Measurements from ENCODE around the gene GPAT2. TPM values are rescaled to one million over a fixed set of nuclear protein-coding genes. Genes with fewer than 3 reads are reported as not detected.
"Not testable (repeated sequence)": the region's sequence is repeated elsewhere in the genome, so short reads cannot be mapped to it uniquely, and the experiment has no call there.

Gene GPAT2
- total and polyA plus RNA-seq, 2 of the 13 experiments (the other 11 are each of a cell fraction or from before 2014, with no cell fraction given), result not detected

DNA sequence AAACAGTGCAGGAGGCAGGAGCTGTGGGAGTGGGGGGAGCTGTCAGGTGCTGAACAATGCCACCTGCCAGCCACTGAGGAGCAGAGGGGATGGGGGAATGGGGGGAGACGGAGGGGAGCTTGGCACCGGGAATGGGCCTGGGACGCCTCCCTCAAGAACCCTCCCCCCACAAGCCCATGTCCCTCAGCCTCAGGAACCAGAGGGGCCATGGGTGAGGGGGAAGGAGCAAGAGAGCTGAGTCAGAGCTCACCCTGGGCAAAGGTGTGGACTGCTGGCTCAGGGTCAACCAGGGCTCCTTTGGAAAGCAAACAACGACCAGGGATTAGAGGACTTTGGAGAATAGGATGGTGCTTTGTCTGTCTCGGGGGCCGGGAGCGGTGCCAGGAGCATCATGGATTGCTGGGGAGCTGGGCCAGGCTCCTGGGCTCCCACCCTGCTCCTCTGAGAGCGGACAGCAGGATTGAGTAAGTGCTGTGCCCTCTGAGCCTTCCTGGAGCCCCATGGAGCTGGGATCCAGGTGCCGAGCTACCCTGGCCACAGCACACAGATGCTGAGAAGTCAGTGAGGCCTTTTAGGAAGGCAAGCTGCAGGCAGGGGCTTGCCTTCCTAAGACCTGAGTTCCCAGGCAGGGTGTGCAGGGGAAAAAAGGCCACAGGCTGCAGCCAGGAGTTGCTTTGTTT lies 33.3 kb upstream of the GPAT2 start (continued):
- peak; percentile 47; the same call in 1 of the 2 replicates for TF ChIP-seq ZMYM4 (CRISPR knock-in tag; IDR thresholded peaks at IDR 0.05)
- peak; percentile 94 for TF ChIP-seq HIC2 (CRISPR knock-in tag; IDR thresholded peaks at IDR 0.05; ENCODE audit: low read depth)
- TF ChIP-seq MAFK (conservative IDR thresholded peaks at IDR 0.05 in 1 of 2, IDR thresholded peaks at IDR 0.05 in 1 of 2; ENCODE audit: low read length in 2 of 2), result peak; percentile 50 to 75
- TF ChIP-seq ZNF768 (CRISPR knock-in tag; IDR thresholded peaks at IDR 0.05), result peak; percentile 59; the same call in 1 of the 2 replicates
- TF ChIP-seq CBX5 (CRISPR knock-in tag; IDR thresholded peaks at IDR 0.05; ENCODE audit: borderline replicate concordance), result peak; percentile 85; the same call in 1 of the 2 replicates
- TF ChIP-seq KDM5B (CRISPR knock-in tag; IDR thresholded peaks at IDR 0.05; ENCODE audit: borderline replicate concordance), result peak; percentile 44; the same call in 1 of the 2 replicates
- not testable (repeated sequence) for TF ChIP-seq SOX6 (IDR thresholded peaks at IDR 0.05)
- peak; percentile 96 for TF ChIP-seq SOX6 (CRISPR knock-in tag; IDR thresholded peaks at IDR 0.05)
- peak; percentile 81; the same call in 1 of the 2 replicates for TF ChIP-seq ZGPAT (CRISPR knock-in tag; IDR thresholded peaks at IDR 0.05)
- TF ChIP-seq, protein P1, sequence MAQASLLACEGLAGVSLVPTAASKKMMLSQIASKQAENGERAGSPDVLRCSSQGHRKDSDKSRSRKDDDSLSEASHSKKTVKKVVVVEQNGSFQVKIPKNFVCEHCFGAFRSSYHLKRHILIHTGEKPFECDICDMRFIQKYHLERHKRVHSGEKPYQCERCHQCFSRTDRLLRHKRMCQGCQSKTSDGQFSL (CRISPR knock-in tag; IDR thresholded peaks at IDR 0.05), result peak; percentile 82; the same call in 1 of the 2 replicates
- 0 out of 2 replicates have a peak, but pooled peaks have one; percentile 60 for TF ChIP-seq ZNF546 (CRISPR knock-in tag; conservative IDR thresholded peaks at IDR 0.05)
- TF ChIP-seq FOXO1 (CRISPR knock-in tag; IDR thresholded peaks at IDR 0.05), result peak; percentile 67; the same call in 1 of the 2 replicates
- peak; percentile 98 for TF ChIP-seq PITX1 (CRISPR knock-in tag; IDR thresholded peaks at IDR 0.05)
- peak; percentile 27; the same call in 1 of the 2 replicates for TF ChIP-seq ZNF792 (CRISPR knock-in tag; IDR thresholded peaks at IDR 0.05)

All from HepG2 (cell line).